PC-9 (cell line): Measurements from ENCODE around the gene AHNAK. TPM values are rescaled to one million over a fixed set of nuclear protein-coding genes. Genes with fewer than 3 reads are reported as not detected.

Experiments used
- BruUV-seq: library from RNA; stranded (reverse); fragments of 400-500 nt; replicated peaks from 2 replicates; lab custom pipeline; 2021; lab: Mats Ljungman, UMichigan
- CTCF ChIA-PET: fragments of 300-600 bp; sonication (Branson Sonifier 250); formaldehyde crosslinking; loops from one replicate; lab custom pipeline; 2022; ENCODE audit warnings: antibody characterized with exemption; lab: Charles Lee
- POLR2A ChIA-PET: fragments of 300-600 bp; sonication (Branson Sonifier 250); formaldehyde crosslinking; loops from one replicate; lab custom pipeline; 2022; ENCODE audit warnings: antibody characterized with exemption; ENCODE audit not compliant: unreplicated experiment; lab: Charles Lee
- DNase-seq, 2 experiments: peaks; one replicate each; pipeline versions ENCODE4 v3.0.0 to v3.0.0-alpha.2; 2015 to 2022; ENCODE audit warnings: mixed read lengths in 1 of 2
- H2AFZ ChIP-seq: fragments of 200-600 bp; sonication (generic); 2 replicates; pipeline ENCODE4 v1.8.1; 2017; ENCODE audit warnings: antibody characterized with exemption
- H3F3A ChIP-seq: fragments of 200-600 bp; sonication (generic); 2 replicates; pipeline ENCODE4 v1.8.1; 2017; ENCODE audit warnings: antibody characterized with exemption, mild to moderate bottlenecking, low read depth; ENCODE audit not compliant: insufficient read depth
- H3K27ac ChIP-seq: fragments of 200-600 bp; sonication (generic); 2 replicates; pipeline ENCODE4 v1.6.1; 2016; ENCODE audit warnings: mixed run types
- H3K27me3 ChIP-seq: fragments of 200-600 bp; sonication (generic); 2 replicates; pipeline ENCODE4 v1.6.1; 2016; ENCODE audit warnings: low read depth, mixed run types; ENCODE audit not compliant: insufficient read depth
- H3K36me3 ChIP-seq: fragments of 200-600 bp; sonication (generic); 2 replicates; pipeline ENCODE4 v1.6.1; 2016; ENCODE audit warnings: low read depth, mixed run types
- H3K4me1 ChIP-seq: fragments of 200-600 bp; sonication (generic); replicated peaks from 2 replicates; pipeline ENCODE4 v1.6.1; 2016; ENCODE audit warnings: mixed run types; ENCODE audit not compliant: insufficient read depth
- H3K4me2 ChIP-seq: fragments of 200-600 bp; sonication (generic); 2 replicates; pipeline ENCODE4 v1.6.1; 2017; ENCODE audit warnings: mixed run types
- H3K4me3 ChIP-seq: fragments of 200-600 bp; sonication (generic); 2 replicates; pipeline ENCODE4 v1.6.1; 2016; ENCODE audit warnings: mixed run types
- H3K79me2 ChIP-seq: fragments of 200-600 bp; sonication (generic); 2 replicates; pipeline ENCODE4 v1.6.1; 2017; ENCODE audit warnings: low read depth, mixed run types
- H3K9me2 ChIP-seq: fragments of 200-600 bp; sonication (generic); 2 replicates; pipeline ENCODE4 v1.8.1; 2017; ENCODE audit warnings: mild to moderate bottlenecking; ENCODE audit not compliant: insufficient read depth
- H3K9me3 ChIP-seq: fragments of 200-600 bp; sonication (generic); 2 replicates; pipeline ENCODE4 v1.8.1; 2016; ENCODE audit warnings: low read depth; ENCODE audit not compliant: insufficient read depth
- H4K20me1 ChIP-seq: fragments of 200-600 bp; sonication (generic); 2 replicates; pipeline ENCODE4 v1.8.1; 2017; ENCODE audit not compliant: insufficient read depth
- EZH2 ChIP-seq: fragments of 200-600 bp; sonication (generic); IDR thresholded peaks from 2 replicates; pipeline ENCODE4 v1.8.0; 2017; ENCODE audit warnings: antibody characterized with exemption, low read depth
- intact Hi-C: fragments of 100-400 bp; cut with micrococcal nuclease; formaldehyde crosslinking; loops from one replicate; pipeline ENCODE4 v1.10.0; 2022; ENCODE audit not compliant: unreplicated experiment
- total RNA-seq: library from RNA; stranded (reverse); gene quantifications from 2 replicates; pipeline ENCODE4 v1.2.3, GENCODE V29; 2021
- TF ChIP-seq, protein P1 (sequence below): fragments of 200-600 bp; sonication (generic); conservative IDR thresholded peaks from 2 replicates; pipeline ENCODE4 v1.6.1; 2017; ENCODE audit warnings: mixed run types, antibody characterized with exemption, mild to moderate bottlenecking, moderate library complexity

The AHNAK gene
- total RNA-seq, 1 experiment from 2014 or later: 632 TPM

- no peaks in the 10 kb centered on the region for H3F3A ChIP-seq
- H3K27me3 ChIP-seq: no peaks in the 10 kb centered on the region
- ChIA-PET POLR2A (no interaction called here), CTCF (interaction anchor here (0.7 kb wide), 1 partner anchor 126 kb away, joined by 3 read pairs; no protein-coding TSS in a partner anchor)
- H3K4me1 ChIP-seq: no peaks in the 10 kb centered on the region
- H3K4me3 ChIP-seq: no peak overlapping the region
- H2AFZ ChIP-seq: no peak overlapping the region
- H3K79me2 ChIP-seq: no peaks in the 10 kb centered on the region
- H3K36me3 ChIP-seq: no peaks in the 10 kb centered on the region
- H3K9me2 ChIP-seq: no peaks in the 10 kb centered on the region
- no peaks in the 10 kb centered on the region for H4K20me1 ChIP-seq
- no peaks in the 10 kb centered on the region for H3K9me3 ChIP-seq
- H3K4me2 ChIP-seq: no peak overlapping the region
- H3K27ac ChIP-seq: no peak overlapping the region
- BruUV-seq: no TSS peak
- DNase-seq: no peak
- intact Hi-C loops: no loop called here
- TF ChIP-seq EZH2: no peak
- TF ChIP-seq, protein P1, sequence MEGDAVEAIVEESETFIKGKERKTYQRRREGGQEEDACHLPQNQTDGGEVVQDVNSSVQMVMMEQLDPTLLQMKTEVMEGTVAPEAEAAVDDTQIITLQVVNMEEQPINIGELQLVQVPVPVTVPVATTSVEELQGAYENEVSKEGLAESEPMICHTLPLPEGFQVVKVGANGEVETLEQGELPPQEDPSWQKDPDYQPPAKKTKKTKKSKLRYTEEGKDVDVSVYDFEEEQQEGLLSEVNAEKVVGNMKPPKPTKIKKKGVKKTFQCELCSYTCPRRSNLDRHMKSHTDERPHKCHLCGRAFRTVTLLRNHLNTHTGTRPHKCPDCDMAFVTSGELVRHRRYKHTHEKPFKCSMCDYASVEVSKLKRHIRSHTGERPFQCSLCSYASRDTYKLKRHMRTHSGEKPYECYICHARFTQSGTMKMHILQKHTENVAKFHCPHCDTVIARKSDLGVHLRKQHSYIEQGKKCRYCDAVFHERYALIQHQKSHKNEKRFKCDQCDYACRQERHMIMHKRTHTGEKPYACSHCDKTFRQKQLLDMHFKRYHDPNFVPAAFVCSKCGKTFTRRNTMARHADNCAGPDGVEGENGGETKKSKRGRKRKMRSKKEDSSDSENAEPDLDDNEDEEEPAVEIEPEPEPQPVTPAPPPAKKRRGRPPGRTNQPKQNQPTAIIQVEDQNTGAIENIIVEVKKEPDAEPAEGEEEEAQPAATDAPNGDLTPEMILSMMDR: no peak
Observed at GRCh38 chr11:62416596-62416995, 130.0 kb downstream of the AHNAK start.

DNA sequence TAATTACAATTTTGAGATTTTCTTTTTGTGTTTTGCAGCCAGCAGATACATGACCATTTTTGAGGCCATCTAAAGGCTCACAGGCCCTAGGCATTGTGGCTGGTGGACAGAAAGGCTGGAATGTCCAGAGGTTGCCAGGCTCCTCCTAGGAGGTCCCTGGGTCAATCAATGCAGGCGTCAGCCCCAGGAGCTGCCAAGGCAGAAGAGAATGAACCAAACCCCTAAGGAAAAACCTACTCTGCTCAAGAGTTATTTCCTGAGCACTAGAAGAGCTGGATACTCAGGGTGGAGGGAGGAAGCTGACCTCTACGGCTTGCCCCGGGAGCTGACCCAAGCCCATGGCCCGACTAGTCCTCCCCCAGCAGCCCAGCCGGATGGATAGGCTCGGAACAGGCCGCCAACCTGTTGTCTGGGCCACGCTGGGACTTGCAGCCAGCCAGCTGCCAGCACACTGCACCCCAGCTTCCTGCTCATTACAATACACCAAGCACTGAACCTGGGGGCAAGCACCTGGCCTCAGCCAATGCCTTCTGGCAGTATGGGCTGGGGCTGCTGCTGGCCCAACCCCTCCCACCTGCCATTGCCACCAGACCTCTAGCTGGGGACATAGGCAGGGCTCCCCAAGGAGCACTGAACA, 133.4 kb downstream of the AHNAK start:
- intact Hi-C loops: no loop called here
- no peaks in the 10 kb centered on the region for H3K36me3 ChIP-seq
- no peaks in the 10 kb centered on the region for H3K9me3 ChIP-seq
- no peaks in the 10 kb centered on the region for H4K20me1 ChIP-seq
- no peak overlapping the region for H3K27ac ChIP-seq
- ChIA-PET POLR2A (interaction anchor here (0.6 kb wide), 1 partner anchor 438 kb away, joined by 4 read pairs; no protein-coding TSS in a partner anchor), CTCF (no interaction called here)
- no TSS peak for BruUV-seq
- peaks cover 9% of the 10 kb centered on the region for H3K4me1 ChIP-seq
- H3K4me2 ChIP-seq: no peak overlapping the region
- H3K4me3 ChIP-seq: no peak overlapping the region
- TF ChIP-seq EZH2: no peak
- TF ChIP-seq, protein P1: no peak
- H3K79me2 ChIP-seq: no peaks in the 10 kb centered on the region
- H3K27me3 ChIP-seq: no peaks in the 10 kb centered on the region
- H2AFZ ChIP-seq: no peak overlapping the region
- DNase-seq: no peak
- H3K9me2 ChIP-seq: no peaks in the 10 kb centered on the region
- H3F3A ChIP-seq: no peaks in the 10 kb centered on the region

- Histone ChIP-seq H3K27ac (no peak overlapping the region), H3K4me3 (no peak overlapping the region), H4K20me1 (no peaks in the 10 kb centered on the region), H3K79me2 (no peaks in the 10 kb centered on the region), H3K4me1 (peaks cover 9% of the 10 kb centered on the region), H3K9me2 (no peaks in the 10 kb centered on the region), H3F3A (no peaks in the 10 kb centered on the region), H2AFZ (no peak overlapping the region), H3K4me2 (no peak overlapping the region), H3K36me3 (no peaks in the 10 kb centered on the region), H3K27me3 (no peaks in the 10 kb centered on the region), H3K9me3 (no peaks in the 10 kb centered on the region)
- intact Hi-C loops: no loop called here
- TF ChIP-seq, protein P1: no peak
- TF ChIP-seq EZH2: no peak
- ChIA-PET CTCF (interaction anchor here (0.6 to 0.8 kb wide), 2 partner anchors 16 to 149 kb away, joined by 3 to 5 read pairs; no protein-coding TSS in a partner anchor), POLR2A (interaction anchor here (0.6 to 0.7 kb wide), 7 partner anchors 13 to 1203 kb away, joined by 3 to 6 read pairs (median 3); partner anchors contain the start of gene PLAAT3)
- DNase-seq: no peak
- BruUV-seq: no TSS peak
Observed at GRCh38 chr11:62411524-62411923, 135.1 kb downstream of the AHNAK start.
